HG03575 (cell line): ENCODE data around the gene PLEKHA4.
"Not testable (repeated sequence)": the region's sequence is repeated elsewhere in the genome, so short reads cannot be mapped to it uniquely, and the experiment has no call there.

Experiments used
- ATAC-seq: cut with Tn5 transposase; IDR thresholded peaks from one replicate; pipeline ENCODE4 v1.9.1; 2021; ENCODE audit not compliant: unreplicated experiment, insufficient number of reproducible peaks, low FRiP score; ENCODE audit errors: extremely low read depth

PLEKHA4 gene

GRCh38 chr19:48868114-48868886 is at the start of gene PLEKHA4:
TSS of gene PLEKHA4 (minus strand) at chr19:48868617. CDS start at chr19:48867620, 997 bp downstream.
- ATAC-seq = no peak

- no peak for ATAC-seq
Observed at GRCh38 chr19:48918071-48918470, 49.7 kb upstream of the PLEKHA4 start.

GRCh38 chr19:48915757-48916156 is 47.3 kb upstream of the PLEKHA4 start:
- no peak for ATAC-seq

- ATAC-seq = no peak
Observed at GRCh38 chr19:48914181-48914580, 45.8 kb upstream of the PLEKHA4 start.

GRCh38 chr19:48913114-48913889 is 44.9 kb upstream of the PLEKHA4 start:
- no peak for ATAC-seq

- ATAC-seq = no peak
Observed at GRCh38 chr19:48910803-48911202, 42.4 kb upstream of the PLEKHA4 start.

GRCh38 chr19:48909424-48910077 is 41.1 kb upstream of the PLEKHA4 start:
- ATAC-seq = not testable (repeated sequence)

- no peak for ATAC-seq
Observed at GRCh38 chr19:48907671-48908070, 39.3 kb upstream of the PLEKHA4 start.

GRCh38 chr19:48906324-48906723 is 37.9 kb upstream of the PLEKHA4 start:
- no peak for ATAC-seq

- no peak for ATAC-seq
Observed at GRCh38 chr19:48905664-48906063, 37.2 kb upstream of the PLEKHA4 start.

- ATAC-seq = not testable (repeated sequence)
Observed at GRCh38 chr19:48903788-48904187, 35.4 kb upstream of the PLEKHA4 start.

GRCh38 chr19:48902291-48902690 is 33.9 kb upstream of the PLEKHA4 start:
- not testable (repeated sequence) for ATAC-seq

- ATAC-seq = no peak
Observed at GRCh38 chr19:48900477-48901406, 32.3 kb upstream of the PLEKHA4 start.

- no peak for ATAC-seq
Observed at GRCh38 chr19:48899781-48900476, 31.5 kb upstream of the PLEKHA4 start, which contains the start of gene NUCB1. TSS of gene NUCB1 (plus strand) at chr19:48900312. CDS start at chr19:48900797, 485 bp downstream.

- not testable (repeated sequence) for ATAC-seq
Observed at GRCh38 chr19:48899386-48899749, 31.0 kb upstream of the PLEKHA4 start.

- ATAC-seq = no peak
Observed at GRCh38 chr19:48897181-48897580, 28.8 kb upstream of the PLEKHA4 start.

- ATAC-seq = no peak
Observed at GRCh38 chr19:48896191-48896720, 27.8 kb upstream of the PLEKHA4 start.

GRCh38 chr19:48895226-48895625 is 26.8 kb upstream of the PLEKHA4 start:
- ATAC-seq = no peak
